ENCODE results near the gene ASL.
"Not testable (repeated sequence)": the region's sequence is repeated elsewhere in the genome, so short reads cannot be mapped to it uniquely, and the experiment has no call there.

ASL gene

DNA sequence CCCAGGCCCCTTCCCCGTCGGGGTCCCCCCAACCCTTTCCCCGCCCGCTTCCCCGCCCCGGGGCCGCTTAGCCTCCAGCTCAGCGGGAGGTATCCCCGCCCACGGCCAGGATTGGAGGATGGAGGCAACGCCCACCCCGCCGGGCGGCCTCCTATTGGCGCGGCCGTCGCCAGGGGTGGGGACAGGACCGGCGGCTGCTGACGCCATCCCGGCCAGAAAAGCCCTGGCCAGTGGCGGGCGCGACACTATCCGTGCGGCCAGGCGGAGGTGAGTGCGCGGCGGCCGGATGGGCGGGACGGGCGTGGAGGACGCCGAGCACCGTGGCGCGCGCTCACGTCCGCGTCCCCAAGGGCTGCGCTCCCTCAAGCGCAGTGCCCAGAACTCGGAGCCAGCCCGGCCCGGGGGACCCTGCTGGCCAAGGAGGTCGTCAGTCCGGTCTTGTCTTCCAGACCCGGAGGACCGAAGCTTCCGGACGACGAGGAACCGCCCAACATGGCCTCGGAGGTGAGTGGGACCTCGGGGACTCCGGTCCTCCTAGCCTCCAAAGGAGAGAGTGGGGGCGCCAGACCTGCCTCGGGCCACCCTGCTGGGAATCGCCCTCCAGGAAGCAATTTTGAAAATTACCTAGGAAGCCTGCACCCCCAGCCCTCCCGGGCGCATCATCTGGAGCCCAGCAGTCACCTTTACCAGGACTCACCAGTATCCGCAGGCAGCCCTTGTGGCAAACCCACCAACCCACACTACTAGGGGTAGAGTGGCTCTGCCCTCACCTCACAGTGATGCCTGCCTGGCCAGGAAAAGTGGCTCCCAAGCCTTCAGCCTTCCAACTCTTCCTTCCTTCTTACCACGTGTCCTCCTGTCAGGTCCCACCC lies at the start of gene ASL:
TSS of gene ASL (plus strand) at position 230 of the 872 bp plus-strand sequence. CDS start at position 493, 263 bp downstream.
- DNase-seq: peak; percentile 84

DNA sequence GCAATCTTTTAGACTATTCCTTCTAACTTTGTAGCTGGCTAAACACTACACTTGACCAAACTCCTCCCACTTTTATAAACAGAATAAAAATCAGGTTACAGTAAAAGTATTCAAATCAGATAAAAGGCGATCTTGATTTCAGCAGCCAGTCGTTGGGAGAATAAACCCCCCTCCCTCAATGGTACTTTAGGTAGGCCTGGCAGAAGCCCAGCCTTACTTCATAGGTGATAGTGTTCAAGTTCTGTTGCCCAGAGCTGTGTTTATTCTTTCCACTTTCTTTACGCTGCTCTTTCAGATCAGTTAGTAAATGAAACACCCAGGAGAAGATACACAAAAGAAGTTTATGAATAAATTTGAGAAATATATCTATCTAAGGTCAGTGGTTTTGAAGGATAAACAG lies 47.3 kb upstream of the ASL start:
- DNase-seq: not testable (repeated sequence)

DNA sequence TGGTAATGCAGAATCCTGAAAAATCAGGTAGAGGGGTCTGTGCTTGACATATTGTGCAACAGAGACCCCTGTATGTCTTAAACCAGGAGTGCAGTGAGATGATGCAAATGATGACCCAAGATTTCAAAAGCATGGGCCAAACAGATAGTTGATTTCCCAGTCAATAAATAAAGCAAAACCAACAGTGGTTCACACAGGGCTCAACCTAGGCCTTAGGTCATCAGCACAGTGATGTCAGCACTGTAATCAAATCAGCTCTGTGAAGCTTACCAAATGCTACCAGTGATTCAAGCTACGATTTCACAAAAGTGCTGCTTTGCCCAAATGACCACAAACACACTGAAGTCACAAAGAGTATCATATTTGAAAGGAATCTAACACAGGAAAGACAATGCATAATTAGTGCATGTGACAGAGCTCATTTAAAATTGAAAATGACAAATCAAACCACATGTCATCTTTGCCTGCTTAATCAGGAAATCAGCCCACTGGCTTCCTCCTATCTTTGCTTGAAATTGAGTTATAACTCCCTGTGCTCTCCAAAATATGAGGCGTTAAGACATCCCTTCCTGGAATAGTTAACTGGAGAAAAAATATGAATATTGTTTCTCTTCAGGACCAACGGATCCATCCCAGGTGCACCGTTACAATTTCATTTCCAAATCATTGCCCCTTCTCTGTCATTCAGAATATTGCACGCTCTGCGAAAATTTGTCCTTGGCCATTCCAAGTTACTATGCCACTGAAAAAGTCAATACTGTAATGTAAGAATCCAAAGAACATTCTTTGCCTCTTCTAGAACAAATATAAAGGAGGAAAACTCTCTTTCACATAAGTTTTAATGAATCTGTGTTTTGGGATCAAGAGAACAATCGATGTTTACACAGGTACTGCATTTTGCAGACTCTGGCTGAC lies 41.9 kb upstream of the ASL start:
- DNase-seq: no peak

DNA sequence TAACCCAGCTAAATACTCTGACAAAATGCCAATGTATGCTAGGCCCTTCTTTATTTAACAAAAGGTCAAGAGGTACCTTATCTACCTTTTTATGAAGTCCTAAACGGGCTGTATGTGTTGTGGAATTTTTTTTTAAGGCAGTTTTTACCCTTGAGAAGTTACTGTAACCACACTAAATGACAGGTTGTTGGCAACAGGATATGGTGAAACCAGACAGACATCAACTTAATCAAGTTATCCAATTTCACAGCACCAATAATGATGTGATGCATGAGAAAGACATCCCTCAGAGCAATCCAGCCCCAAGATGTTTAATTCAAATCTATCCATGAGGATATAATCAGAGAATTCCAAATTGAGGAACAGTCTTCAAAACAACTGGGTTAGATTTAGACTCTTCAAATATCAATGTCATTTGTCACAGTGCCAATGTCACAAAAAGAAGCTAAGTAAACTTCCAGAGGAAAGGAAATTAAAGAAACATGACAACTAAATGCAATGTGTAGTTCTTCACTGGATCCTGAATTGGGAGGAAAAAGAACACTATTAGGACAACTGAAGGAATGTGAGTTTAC lies 41.1 kb upstream of the ASL start:
- DNase-seq: not testable (repeated sequence)

DNA sequence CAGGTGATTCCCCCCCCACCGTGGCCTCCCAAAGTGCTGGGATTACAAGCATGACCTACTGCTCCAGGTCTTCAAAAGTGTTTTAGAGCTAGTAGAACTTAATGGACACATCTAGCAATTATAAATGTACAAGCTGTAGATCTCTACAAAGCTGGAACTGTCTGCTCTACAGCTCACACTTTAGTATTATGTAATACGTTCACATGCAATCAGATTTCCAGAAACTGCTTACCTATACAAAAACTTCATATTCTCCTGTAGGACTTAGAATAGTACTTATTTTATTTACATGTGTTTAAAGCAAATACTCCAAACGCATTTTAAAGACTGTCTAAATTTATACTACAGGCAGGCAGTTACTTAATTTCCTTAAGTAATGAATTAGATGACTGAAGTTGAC lies 39.2 kb upstream of the ASL start:
- no peak for DNase-seq

DNA sequence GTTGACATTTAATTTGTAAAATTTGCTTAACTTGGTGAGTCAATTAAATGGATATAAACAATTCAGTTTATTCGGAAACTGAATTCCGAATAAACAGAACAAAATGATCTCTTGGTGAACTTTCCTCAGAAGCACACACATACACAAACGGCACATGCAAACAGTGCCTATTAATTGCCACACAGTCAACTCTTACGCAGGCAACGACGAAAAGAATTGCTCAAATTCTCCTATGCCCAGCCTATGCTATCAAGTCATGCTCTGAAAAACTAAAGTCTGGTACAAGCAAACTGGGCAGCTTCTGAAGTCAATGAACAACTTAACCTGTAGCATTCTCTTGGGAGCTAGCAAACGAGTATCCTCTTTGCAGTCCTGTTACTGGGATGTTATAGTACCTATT lies 38.8 kb upstream of the ASL start:
- no peak for DNase-seq

DNA sequence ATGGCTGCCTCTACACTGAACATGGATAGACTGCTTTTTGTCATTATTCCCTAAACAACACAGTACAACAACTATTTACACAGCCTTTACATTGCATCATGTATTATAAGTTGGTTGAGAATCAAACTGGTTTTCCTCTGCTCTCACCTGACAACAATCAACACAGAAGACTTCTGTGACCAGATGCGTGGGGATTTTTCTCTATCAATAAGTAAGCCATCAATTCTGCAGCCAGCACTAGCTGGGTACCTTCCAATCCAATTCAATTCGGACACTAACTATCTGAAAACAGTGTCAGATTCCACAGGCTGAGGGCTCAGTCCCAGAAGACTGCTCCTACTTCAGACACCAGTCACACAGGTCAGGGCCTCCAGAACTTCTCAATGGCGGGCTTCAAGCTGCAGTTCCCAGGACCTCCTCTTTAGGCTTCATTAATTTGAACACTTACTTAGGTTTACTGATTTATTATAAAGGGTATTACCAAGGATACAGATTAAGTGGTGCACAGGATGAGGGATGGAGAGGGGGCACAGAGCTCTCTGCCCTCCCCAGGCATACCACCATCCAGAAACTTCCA lies 36.4 kb upstream of the ASL start:
- no peak for DNase-seq

DNA sequence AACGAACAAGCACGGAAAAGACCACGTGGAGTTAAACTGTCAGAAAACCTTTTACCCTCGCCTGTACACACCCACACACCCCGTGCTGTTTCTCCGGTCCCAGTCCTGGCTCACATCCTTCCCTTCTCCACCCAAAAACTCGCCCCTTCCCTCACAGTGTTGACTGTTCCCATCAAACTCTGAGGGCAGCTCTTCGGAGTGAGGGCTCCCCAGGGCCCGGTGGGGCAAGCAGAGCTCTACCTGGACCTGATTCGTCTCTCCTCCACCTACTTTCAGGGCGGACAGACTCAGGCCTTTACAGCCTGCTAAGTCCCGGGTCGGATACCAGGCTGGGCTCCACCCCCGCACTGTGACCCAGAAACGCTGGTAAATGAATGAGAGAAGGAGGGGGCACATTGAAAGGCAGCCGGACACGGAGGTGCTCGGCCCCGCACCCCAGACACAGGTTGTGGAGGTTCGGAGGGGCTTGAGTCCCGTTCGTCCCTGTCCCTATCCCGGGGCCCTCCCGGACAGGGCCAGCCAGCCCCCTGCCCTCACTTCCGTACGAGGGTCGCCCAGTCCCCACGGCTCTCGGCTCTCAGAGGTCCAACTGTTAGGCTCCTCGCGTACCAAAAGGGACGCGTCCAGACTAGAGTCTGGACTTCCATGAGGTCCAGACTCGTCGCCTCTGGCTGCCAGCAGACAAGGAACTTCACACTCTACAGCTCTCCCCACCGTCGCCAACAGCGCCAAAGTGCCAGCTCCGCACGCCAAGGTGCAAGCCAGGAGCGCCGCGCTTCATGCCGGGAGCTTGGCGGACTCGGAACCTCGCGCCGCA lies 31.7 kb upstream of the ASL start:
- DNase-seq: no peak

DNA sequence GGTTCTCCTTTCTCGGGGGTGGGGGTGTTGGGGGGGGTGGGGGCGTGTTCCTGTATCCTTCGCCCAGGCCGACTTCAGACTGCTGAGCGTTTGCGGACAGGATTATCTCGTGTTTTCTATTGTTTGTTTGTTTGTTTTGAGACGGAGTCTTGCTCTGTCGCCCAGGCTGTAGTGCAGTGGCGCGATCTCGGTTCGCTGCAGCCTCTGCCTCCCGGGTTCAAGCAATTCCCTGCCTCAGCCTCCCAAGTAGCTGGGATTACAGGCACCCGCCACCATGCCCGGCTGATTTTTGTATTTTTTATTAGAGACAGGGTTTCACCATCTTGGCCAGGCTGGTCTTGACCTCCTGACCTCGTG lies 31.1 kb upstream of the ASL start:
- not testable (repeated sequence) for DNase-seq

DNA sequence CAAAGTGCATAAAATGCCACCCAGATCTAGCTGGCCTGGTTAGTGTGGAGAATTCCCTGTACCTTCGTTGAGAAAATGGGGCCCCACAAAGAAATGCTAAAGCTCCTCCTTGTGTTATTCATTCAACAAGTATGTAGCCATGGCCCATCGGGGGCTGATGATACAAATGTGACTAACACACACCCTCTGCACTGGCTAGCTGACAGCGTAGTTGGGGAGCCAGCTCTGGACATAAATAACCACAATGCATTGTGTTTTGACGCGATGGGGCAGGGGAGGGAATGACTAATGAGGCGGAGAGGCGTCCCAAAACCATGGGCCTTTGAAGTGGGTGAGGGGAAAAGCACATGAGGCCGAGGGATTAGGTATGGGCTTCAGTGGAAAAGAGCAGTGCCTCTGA lies 28.2 kb upstream of the ASL start:
- no peak for DNase-seq

DNA sequence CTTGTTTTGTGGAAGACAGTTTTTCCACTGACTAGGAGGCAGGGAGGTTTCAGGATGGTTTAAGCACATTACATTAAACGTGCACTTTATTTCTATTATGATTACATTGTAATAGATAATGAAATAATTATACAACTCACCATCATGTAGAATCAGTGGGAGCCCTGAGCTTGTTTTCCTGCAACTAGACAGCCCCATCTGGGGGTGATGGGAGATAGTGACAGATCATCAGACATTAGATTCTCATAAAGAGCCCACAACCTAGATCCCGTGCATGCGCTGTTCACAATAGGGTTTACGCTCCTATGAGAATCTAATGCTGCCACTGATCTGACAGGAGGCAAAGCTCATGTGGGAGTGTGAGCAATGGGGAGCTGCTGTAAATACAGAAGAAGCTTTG lies 25.7 kb upstream of the ASL start:
- DNase-seq: not testable (repeated sequence)

DNA sequence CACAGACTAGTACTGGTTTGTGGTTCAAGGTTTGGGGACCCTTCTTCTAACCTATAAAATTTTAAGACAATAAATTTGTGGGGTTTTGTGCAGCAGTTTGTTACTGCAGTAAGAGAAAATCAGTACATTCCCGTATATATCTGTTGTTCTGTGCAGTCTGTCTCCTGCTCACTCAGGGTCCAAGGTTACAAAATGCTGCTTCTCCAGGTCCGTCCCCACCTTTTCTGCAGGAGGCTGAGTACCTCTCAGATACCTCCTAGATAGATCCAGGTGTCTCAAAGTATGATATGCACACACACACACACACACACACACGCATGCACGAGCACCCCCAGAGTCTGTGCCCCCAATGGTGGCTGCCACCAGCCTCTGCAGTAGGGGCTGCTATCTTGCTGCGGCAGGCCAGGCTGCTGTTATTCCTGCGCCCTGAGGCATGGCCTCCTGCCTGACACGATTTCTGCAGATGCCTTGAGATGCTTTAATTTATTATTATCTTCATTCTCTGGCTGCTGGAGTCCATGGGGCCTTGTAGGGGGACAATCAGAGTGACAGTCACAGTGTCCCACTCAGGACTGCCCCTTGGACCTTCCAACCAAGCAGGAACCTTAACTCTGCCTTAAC lies 25.2 kb upstream of the ASL start:
- DNase-seq: no peak

DNA sequence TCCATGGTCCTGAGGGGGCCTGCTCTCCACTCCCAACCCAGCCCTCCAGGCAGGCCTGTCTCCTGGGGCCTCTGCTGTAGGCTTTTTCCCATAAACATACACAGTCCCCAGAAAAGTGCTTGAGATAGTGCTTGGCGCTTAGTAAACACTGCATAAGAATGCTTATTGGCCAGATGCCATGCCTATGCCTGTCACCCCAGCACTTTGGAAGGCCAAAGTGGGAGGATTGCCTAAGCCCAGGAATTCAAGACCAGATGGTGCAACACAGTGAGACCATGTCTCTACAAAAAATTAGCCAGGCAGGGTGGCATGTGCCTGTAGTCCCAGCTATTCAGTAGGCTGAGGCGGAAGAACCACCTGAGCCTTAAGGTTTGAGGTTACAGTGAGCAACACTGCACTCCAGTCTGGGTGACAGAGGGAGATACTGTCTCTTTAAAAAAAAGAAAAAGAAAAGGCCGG lies 24.6 kb upstream of the ASL start:
- DNase-seq: no peak

DNA sequence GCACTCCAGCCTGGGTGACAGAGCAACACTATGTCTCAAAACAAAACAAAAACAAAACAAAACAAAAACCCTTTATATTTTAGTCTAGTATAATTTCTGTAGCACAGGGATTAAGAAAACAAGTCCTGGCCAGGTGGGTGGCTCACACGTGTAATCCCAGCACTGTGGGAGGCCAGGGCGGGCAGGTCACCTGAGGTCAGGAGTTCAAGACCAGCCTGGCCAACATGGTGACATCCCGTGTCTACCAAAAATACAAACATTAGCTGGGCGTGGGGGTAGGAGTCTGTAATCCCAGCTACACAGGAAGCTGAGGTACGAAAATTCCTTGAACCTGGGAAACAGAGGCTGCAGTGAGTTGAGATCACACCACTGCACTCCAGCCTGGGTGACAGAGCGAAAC lies 23.2 kb upstream of the ASL start:
- DNase-seq: no peak

DNA sequence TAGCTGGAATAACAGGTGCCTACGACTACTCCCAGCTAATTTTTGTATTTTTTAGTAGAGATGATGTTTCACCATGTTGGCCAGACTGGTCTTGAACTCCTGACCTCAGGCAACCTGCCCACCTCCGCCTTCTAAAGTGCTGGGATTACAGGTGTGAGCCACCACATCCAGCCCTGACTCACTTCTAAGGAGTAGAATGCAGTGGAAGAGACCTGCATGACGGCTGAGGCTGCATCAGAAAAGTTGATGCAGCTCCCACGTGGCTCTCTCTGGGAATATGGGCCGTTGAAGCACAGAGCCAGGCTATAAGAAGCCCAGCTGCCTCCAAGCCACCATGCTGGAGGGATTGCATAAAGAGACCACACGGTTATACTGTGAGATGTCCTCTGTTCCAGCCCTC lies 21.6 kb upstream of the ASL start:
- DNase-seq: no peak

DNA sequence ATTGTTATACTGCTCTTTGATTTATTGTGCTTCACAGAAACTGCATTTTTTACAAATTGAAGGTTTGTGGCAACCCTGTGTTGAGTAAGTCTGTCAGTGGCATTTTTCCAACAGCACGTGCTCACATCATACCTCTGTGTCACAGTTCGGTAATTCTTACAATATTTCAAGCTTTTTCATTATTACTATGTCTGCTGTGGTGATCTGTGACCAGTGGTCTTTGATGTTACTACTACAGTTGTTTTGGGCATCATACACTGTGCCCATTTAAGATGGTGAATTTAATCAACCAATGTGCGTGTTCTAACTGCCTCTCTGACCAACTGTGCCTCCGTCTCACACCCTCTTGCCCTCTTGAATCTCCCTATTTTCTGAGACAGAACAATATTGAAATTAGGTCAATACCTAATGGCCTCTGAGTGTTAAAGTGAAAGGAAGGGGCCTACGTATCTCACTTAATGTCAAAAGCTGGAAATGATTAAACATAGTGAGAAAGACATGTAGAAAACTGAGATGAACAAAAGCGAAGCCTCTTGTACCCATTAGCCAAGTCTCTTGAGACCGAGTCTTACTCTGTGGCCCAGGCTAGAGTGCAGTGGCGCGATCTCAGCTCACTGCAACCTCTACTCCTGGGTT lies 20.2 kb upstream of the ASL start:
- DNase-seq: no peak

DNA sequence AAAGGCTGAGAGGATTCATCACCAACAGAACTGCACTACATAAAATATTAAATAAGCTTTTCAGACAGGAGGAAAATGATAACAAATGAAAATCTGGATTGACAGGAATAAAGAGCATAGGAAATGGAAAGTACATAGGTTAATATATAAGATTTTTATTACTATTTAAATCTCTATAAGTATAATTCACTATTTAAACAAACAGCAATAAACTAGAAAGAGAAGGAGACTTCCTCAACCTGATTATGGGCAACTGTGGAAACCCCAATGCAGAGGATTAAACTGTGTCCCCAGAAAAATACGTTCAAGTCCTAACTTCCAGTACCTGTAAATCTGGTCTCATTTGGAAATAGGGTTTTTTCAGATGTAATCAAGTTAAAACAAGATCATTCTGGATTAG lies 14.8 kb upstream of the ASL start:
- DNase-seq: no peak

DNA sequence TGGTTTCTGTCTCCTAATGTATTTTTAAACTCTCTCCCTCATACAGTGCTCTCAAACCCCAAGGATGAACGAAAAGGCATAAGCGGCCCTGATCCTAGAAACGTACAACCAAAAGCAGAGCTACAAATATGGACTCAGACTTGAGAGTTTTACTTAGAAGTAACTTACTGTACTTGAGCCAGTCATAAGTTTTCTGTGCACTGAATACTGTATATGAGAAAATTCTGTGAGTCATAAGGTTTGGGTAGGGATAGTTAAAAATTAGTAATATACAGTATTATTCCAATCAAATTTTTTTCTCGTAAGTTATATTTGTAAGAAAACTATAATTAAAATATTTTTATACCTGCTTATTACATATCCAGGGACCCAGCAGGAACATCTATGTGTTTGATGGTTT lies 5.9 kb upstream of the ASL start:
- DNase-seq: no peak

DNA sequence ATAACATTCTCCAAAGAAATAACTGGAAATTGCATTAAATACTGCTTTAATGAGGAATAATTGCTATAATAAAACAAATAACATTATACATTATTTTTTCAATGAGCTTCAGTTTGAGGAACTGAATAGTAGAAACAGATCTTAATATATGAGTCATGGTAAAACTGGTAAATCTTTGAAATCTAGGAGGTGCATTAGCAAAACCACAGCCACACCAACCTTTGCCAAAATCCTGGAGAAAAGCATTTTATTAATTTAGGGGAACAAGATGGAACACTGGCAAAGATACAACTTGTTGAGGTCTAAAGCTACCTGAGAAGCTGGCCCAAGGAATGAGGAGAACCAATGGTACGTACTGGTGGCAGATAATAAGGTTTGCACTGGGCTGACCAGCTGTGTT lies 5.4 kb upstream of the ASL start:
- DNase-seq: no peak

DNA sequence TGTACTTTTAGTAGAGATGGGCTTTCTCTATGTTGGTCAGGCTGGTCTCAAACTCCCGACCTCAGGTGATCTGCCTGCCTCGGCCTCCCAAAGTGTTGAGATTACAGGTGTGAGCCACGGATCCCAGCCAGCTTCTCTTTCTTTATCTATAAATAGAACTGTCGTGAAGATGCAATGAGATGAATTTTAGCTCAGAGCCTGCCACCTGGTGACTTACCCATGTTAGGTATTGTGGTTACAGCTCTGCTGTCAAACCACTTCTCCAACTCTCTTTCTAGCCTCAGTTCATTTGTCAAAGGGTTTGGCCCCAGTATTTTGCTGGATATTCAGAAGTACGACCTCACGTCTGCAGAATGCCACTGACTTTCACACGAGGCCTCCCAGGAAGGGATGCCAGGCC lies 3.4 kb upstream of the ASL start:
- not testable (repeated sequence) for DNase-seq
